GM21360 (cell line): Measurements from ENCODE around the gene ARHGEF4.
"Not testable (repeated sequence)": the region's sequence is repeated elsewhere in the genome, so short reads cannot be mapped to it uniquely, and the experiment has no call there.

ENCODE experiments used
- ATAC-seq: cut with Tn5 transposase; IDR thresholded peaks from one replicate; pipeline ENCODE4 v1.9.1; 2021; ENCODE audit warnings: mild to moderate bottlenecking, moderate library complexity; ENCODE audit not compliant: unreplicated experiment

ARHGEF4 gene

DNA sequence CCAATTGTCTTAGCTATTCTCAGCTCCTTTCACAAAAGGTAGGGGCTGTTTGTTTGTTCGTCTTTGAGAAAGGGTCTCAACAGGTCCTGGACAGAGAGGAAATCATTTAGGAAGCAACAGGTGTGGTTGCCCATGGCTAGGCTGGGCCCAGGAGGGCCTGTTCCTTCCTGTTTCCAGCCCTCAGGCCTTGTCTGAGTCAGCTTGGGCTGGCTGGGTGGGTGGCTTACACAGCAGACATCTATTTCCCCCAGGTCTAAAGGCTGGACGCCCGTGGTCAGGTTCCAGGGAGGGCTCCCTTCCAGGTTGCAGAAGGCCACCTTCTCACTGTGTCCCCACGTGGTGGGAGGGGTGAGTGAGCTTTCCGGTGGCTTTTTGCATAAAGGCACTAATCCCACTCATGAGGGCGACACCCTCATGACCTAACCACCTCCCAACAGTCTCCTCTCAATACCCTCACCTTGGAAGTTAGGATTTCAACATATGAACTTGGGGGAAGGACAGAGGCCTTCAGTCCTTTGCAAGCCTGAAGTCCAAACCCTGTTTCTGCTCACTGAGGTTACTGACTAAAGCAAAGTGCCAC lies 45.5 kb downstream of the ARHGEF4 start:
- no peak for ATAC-seq

- ATAC-seq = no peak
Measured at GRCh38 chr2:130882991-130883390, 46.3 kb downstream of the ARHGEF4 start.

DNA sequence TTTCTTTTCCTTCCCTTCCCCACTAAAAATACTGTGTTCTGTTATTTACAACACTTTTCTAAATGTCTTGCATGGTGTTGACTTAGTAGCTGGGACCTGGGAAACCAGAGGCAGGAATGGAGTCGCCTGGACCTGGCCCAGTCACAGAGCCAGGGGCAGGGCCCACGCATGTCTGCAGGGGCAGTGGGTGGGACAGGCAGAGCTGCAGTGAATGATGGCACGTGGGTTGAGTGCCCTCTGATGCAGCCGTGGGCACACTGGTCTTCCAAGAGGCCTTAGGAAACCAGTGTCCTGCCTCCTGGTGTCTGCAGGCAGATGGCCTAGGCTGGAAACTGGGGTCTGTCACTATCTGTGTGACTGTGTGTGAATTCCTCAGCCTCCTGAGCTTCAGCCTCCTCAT lies 46.8 kb downstream of the ARHGEF4 start:
- no peak for ATAC-seq

- ATAC-seq = no peak
Measured at GRCh38 chr2:130884013-130884412, 47.3 kb downstream of the ARHGEF4 start.

DNA sequence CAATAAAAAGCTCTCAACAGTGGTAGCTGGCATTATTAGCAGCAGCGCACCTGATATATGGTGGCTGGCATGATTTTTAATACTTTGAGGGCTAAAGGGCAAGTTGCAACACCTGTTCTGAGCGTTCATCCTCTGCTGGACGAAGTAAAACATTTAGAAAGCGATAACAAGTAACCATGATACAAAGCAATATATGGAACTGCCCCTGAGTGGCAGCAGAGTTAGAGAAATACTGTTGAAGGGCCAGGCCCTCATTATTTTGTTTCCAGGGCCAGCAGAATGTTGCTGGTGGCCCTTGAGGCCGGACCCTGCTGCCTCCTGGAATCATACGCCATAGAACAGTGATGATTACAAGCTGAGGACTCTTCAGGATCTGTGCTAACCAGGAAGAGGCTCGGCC lies 47.8 kb downstream of the ARHGEF4 start:
- no peak for ATAC-seq

GRCh38 chr2:130887643-130888042 lies 50.9 kb downstream of the ARHGEF4 start:
- ATAC-seq = no peak

GRCh38 chr2:130890941-130891669 lies 54.4 kb downstream of the ARHGEF4 start:
- ATAC-seq = no peak

- no peak for ATAC-seq
Measured at GRCh38 chr2:130891966-130892365, 55.3 kb downstream of the ARHGEF4 start.

DNA sequence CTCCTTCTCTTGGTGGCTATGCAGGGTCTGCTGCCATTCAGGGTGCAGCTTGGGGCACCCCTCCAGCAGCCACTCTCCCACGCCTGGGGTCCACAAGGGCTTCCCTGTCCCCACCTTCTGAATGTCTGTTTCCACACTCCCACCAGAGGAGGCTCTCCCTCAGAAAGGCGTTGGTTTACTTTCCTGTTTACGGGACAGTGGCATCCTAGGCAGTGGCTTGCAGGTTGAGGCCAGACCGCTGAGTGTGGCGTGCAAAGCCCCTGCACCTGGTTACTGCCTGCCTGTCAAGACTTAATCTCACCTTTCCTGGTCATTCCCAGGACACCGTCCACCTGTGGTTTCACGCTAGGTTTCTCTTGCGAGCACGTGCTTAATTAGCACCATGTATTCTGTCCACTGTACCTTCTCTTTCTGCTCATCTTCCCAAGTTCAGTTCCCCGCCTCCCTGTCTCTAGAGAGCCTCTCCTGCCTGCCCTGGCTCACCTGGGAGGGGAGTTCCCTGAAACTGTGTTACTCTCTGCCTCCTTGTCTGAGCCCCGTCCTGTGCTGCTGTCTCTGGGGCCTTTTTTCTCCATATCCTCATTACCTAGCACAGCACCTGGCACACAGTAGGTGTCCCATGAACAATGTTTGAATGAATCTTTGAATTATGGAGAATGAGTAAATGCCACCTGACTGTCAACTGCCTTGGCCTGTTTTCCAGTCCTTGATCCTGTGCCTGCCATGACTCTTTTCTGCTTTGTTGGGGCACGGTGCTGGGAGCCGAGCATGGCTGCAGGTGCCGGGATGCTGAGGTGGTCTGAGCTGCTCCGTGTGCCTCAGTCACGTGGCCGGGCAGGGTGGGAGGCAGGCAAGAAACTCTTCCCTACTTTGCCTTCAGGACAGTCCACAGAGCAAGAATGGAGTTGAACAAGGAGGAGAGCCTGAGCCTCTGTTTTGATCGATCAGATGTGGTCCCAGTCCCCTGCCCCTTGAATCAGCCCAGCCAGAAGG lies 56.4 kb downstream of the ARHGEF4 start:
- no peak for ATAC-seq

GRCh38 chr2:130894326-130894942 lies 57.7 kb downstream of the ARHGEF4 start:
- ATAC-seq = no peak

DNA sequence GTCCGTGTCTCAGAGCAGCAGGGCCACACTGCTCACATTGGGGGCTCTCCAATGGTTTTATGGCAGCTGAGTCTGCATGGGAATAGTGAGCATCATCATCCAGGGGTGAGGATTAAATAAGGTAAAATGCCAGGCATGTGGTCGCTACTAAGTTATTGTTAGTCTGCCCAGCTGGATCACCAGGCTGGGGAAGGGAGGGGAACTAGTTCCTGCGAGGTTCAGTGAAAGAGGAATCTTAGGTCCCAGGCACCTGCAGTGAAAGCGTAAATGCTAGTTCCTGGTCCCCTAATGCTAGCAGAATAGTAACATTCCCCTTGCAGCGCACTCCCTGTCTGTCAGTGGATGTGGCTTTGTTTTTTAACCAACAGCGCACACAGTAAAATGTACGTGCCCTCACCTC lies 60.1 kb downstream of the ARHGEF4 start:
- no peak for ATAC-seq

- ATAC-seq = no peak
Measured at GRCh38 chr2:130898553-130898952, 61.8 kb downstream of the ARHGEF4 start.

DNA sequence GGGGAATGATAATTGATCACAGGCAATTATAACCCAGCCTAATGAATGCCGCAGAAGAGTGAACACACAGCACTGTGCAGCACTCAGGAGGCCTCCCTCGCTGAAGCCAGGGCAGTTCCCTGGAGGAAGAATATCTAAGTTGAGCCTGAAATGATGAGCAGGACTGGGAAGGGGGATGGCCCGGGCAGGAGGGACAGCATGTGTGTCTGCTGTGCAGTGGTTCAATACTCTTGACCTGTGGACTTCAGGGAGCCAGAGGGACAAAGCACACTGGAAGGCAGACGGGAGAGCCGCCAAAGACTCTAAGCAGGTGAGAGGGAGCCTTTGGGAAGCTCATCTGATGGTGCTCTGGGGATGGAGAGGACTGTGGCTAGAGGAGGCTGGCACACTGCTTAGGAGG lies 62.6 kb downstream of the ARHGEF4 start:
- ATAC-seq = no peak

- ATAC-seq = no peak
Measured at GRCh38 chr2:130901061-130901460, 64.3 kb downstream of the ARHGEF4 start.

- not testable (repeated sequence) for ATAC-seq
Measured at GRCh38 chr2:130901626-130902025, 64.9 kb downstream of the ARHGEF4 start.

DNA sequence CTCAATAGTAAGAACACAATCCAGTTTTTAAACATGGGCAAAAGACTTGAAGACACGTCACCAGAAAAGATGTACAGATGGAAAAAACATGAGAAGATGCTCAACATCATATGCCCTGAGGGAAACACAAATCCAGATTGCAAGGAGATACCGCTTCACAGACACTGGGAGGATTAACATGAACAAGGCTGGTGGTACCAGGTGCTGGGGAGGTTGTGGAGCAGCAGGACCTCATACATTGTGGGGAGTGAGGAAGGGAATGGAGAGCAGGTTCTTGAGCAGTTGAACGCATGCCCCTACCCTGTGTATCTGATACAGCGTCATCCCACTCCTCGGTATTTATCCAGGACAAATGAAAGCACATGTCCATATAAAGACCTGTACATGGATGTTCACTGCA lies 72.1 kb downstream of the ARHGEF4 start:
- no peak for ATAC-seq

DNA sequence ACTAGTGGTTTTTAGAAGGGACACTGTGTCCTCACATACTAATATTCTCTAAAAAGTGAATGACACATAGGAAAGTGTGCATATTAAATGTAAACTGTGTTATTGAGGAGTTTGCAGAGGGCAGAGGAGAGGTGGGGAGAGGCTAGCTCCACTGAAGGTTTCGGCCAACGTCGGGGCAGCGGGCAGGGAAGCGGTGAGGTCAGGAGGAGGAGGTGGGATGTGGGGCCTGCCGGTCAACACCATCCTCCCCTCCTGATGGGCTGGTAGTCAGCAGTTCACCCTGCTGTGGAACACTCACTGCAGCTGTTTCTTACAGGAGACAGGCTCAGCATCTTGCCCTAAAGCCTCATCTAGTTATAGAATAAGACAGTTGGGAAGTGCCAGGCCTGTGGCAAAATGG lies 74.2 kb downstream of the ARHGEF4 start:
- no peak for ATAC-seq

- no peak for ATAC-seq
Measured at GRCh38 chr2:130911482-130911881, 74.8 kb downstream of the ARHGEF4 start.

- no peak for ATAC-seq
Measured at GRCh38 chr2:130911996-130912395, 75.3 kb downstream of the ARHGEF4 start.

GRCh38 chr2:130912471-130912870 lies 75.8 kb downstream of the ARHGEF4 start:
- no peak for ATAC-seq

- ATAC-seq = no peak
Measured at GRCh38 chr2:130913891-130914290, 77.2 kb downstream of the ARHGEF4 start.
